Measurements from ENCODE around the gene RBM34. TPM values are rescaled to one million over a fixed set of nuclear protein-coding genes. Genes with fewer than 3 reads are reported as not detected.
"Not testable (repeated sequence)": the region's sequence is repeated elsewhere in the genome, so short reads cannot be mapped to it uniquely, and the experiment has no call there.

Gene RBM34
- total and polyA plus RNA-seq, 12 donors = 41.5 to 139 (median 52.7) TPM

GRCh38 chr1:235100194-235100772 is 60.8 kb downstream of the RBM34 start:
- H3K27me3 ChIP-seq = no peaks in the 10 kb centered on the region
- DNase-seq (peak in 1 of 2 donors; percentile 41), ATAC-seq (peak in 7 of 8 donors; percentile 32 to 61 (median 43))
- H3K27ac ChIP-seq = peak overlapping the region in 2 of 10 donors; percentile 21 to 32
- no peaks in the 10 kb centered on the region for H3K9me3 ChIP-seq
- no peak for TF ChIP-seq CTCF (IDR thresholded peaks at IDR 0.05)
- peaks cover 3 to 11% (median 6%) of the 10 kb centered on the region in 9 donors for H3K4me1 ChIP-seq
- 65 to 67% methylated on average over 13 of the region's 13 CpGs for WGBS, 2 donors
- H3K4me3 ChIP-seq = no peak overlapping the region
- H3K36me3 ChIP-seq = no peaks in the 10 kb centered on the region
- intact Hi-C loops (cut with DNase I) = loop anchor here in 4 of 10 donors (5.0 to 10.0 kb wide), 2 partner anchors 315 to 317 kb away; no protein-coding TSS in a partner anchor

- Histone ChIP-seq H3K27me3 (no peaks in the 10 kb centered on the region), H3K27ac (no peak overlapping the region), H3K4me3 (no peak overlapping the region), H3K4me1 (peaks cover 0 to 5% (median 3%) of the 10 kb centered on the region in 9 donors), H3K9me3 (no peaks in the 10 kb centered on the region), H3K36me3 (no peaks in the 10 kb centered on the region)
- ATAC-seq = no peak
- DNase-seq = no peak
- TF ChIP-seq CTCF (IDR thresholded peaks at IDR 0.05) = no peak
- intact Hi-C loops (cut with DNase I) = loop anchor here in 3 of 10 donors (10.0 kb wide), 3 partner anchors 316 to 984 kb away; no protein-coding TSS in a partner anchor
- WGBS, 2 donors = 97% methylated on average over 9 of the region's 9 CpGs
These were observed 62.1 kb downstream of the RBM34 start for GRCh38 chr1:235098991-235099390.

- Histone ChIP-seq H3K27me3 (no peaks in the 10 kb centered on the region), H3K27ac (no peak overlapping the region), H3K4me1 (peaks cover 0 to 6% (median 5%) of the 10 kb centered on the region in 9 donors), H3K4me3 (no peak overlapping the region), H3K9me3 (no peaks in the 10 kb centered on the region), H3K36me3 (no peaks in the 10 kb centered on the region)
- no peak for TF ChIP-seq CTCF (IDR thresholded peaks at IDR 0.05)
- ATAC-seq (no peak), DNase-seq (no peak)
- 79 to 87% methylated on average over 6 of the region's 6 CpGs for WGBS, 2 donors
- intact Hi-C loops (cut with DNase I) = loop anchor here in 3 of 10 donors (10.0 kb wide), 3 partner anchors 316 to 984 kb away; no protein-coding TSS in a partner anchor
These were observed 62.5 kb downstream of the RBM34 start for GRCh38 chr1:235098547-235098946.

GRCh38 chr1:235097501-235097900 is 63.5 kb downstream of the RBM34 start:
- not testable (repeated sequence) for ATAC-seq, H3K36me3 ChIP-seq, H3K9me3 ChIP-seq, H3K27me3 ChIP-seq, H3K4me3 ChIP-seq, DNase-seq, H3K27ac ChIP-seq
- intact Hi-C loops (cut with DNase I) = loop anchor here in 3 of 10 donors (10.0 kb wide), 3 partner anchors 317 to 983 kb away; no protein-coding TSS in a partner anchor
- peaks cover 3 to 16% (median 13%) of the 10 kb centered on the region in 9 donors for H3K4me1 ChIP-seq
- WGBS, 2 donors = 90 to 94% methylated on average over 14 of the region's 14 CpGs

Data from heart right ventricle (tissue), 16 donors.